AG04449 (cell line): ENCODE data around the gene RNH1.

Source experiments
- CTCF ChIA-PET: fragments of 350-600 bp; formaldehyde crosslinking; extraction: SDS; loops from one replicate; lab custom pipeline; 2021; ENCODE audit warnings: antibody characterized with exemption; lab: Yijun Ruan, JAX
- POLR2A ChIA-PET: fragments of 400-600, 350-600 bp; formaldehyde crosslinking; extraction: SDS; loops from one replicate; lab custom pipeline; 2020; ENCODE audit warnings: antibody characterized with exemption, inconsistent platforms; lab: Yijun Ruan, JAX
- DNase-seq: peaks from one replicate; pipeline ENCODE4 v3.0.0-alpha.2; 2010; ENCODE audit warnings: low read depth, low spot score
- H3K4me3 ChIP-seq: 2 replicates; pipeline ENCODE4 v1.5.1; 2011; ENCODE audit warnings: low read depth, mild to moderate bottlenecking, control low read depth, low read length
- CTCF ChIP-seq: IDR thresholded peaks from one replicate; pipeline ENCODE4 v1.5.1; 2011; ENCODE audit warnings: mild to moderate bottlenecking, moderate library complexity, low read length, control low read depth, inconsistent platforms; ENCODE audit not compliant: insufficient read depth; ENCODE audit errors: missing control alignments

Gene RNH1

DNA sequence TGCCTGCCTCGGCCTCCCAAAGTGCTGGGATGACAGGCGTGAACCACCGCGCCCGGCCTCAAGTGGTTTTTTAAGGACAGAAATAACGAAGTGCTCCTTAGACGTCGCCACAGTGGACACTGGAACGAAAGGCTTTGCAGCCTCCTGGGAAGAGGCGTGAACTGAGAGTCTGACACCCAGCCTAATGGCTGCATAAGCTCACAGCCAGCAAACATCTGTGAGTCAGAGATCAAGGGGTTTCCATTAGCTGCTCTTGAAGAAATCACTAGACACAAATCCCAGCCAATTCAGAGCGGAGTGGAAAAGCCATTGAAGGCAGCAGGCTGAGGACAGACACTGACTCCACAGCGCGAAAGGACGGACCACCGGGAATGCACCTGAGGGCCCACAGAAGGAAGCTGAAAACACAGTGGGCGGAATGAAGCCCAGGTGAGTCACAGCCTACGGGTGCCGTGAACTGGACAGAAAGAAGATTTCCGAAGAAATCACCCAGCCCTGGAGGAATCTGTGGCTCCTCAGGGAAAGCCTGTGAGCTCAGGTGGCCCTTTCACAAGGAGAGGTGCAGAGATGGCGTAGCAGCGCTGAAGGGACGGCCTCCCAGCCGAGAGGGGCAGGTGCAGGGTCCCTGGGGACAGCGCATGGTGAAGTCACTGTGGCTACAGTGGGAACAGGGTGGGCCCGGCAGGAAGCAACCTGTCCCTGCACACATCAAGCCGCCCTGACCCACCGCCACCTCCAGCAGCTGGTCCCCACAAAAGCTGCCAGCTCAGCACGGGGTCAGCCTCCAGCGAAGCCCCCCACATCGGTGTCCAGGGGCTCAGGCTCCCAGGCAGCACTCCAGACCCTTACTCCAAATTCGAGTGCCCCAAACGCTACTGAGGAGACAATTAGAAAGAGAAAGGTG is 41.9 kb upstream of the RNH1 start:
- TF ChIP-seq CTCF = no peak
- ChIA-PET CTCF (interaction anchor here (1.1 to 2.8 kb wide), 2 partner anchors 8 to 180 kb away, joined by 4 to 13 read pairs; no protein-coding TSS in a partner anchor), POLR2A (no interaction called here)
- H3K4me3 ChIP-seq = no peak overlapping the region
- DNase-seq = no peak

DNA sequence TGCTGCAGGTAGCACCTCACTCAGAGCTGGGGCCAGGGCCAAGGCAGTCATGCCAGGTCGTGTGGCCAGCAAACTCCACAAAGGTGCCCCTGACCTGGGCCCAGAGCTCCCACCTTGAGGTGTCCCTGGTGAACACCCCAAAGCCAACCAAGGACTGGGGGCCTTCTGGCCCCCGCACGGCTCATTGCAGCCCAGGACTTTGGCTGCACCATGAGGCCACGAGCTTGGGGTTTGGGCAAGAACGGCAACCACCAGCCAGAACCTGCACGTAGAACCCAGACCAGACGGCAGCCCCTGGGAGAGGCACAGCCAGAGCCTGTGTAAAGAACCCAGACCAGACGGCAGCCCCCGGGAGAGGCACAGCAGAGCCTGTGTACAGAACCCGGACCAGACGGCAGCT is 38.1 kb upstream of the RNH1 start:
- no peak overlapping the region for H3K4me3 ChIP-seq
- POLR2A ChIA-PET = interaction anchor here (1.5 kb wide), 1 partner anchor 264 kb away, joined by 3 read pairs; the partner anchor contains the start of gene RPLP2
- TF ChIP-seq CTCF = no peak
- CTCF ChIA-PET = interaction anchor here (1.6 to 4.3 kb wide), 2 partner anchors 10 to 26 kb away, joined by 4 to 26 read pairs; no protein-coding TSS in a partner anchor
- DNase-seq = no peak

- no peak overlapping the region for H3K4me3 ChIP-seq
- POLR2A ChIA-PET = no interaction called here
- DNase-seq = no peak
- CTCF ChIA-PET = interaction anchor here (1.6 to 4.3 kb wide), 2 partner anchors 10 to 26 kb away, joined by 4 to 26 read pairs; no protein-coding TSS in a partner anchor
- no peak for TF ChIP-seq CTCF
These were observed 37.8 kb upstream of the RNH1 start for GRCh38 chr11:544817-545166.

- POLR2A ChIA-PET = no interaction called here
- TF ChIP-seq CTCF = no peak
- CTCF ChIA-PET = interaction anchor here (1.6 kb wide), 1 partner anchor 13 kb away, joined by 5 read pairs; no protein-coding TSS in a partner anchor
- no peak for DNase-seq
- H3K4me3 ChIP-seq = no peak overlapping the region
These were observed 34.4 kb upstream of the RNH1 start for GRCh38 chr11:541433-541885.

GRCh38 chr11:540583-541432 is 33.8 kb upstream of the RNH1 start:
- H3K4me3 ChIP-seq = no peak overlapping the region
- ChIA-PET CTCF (interaction anchor here (1.6 kb wide), 1 partner anchor 14 kb away, joined by 5 read pairs; no protein-coding TSS in a partner anchor), POLR2A (no interaction called here)
- no peak for DNase-seq
- TF ChIP-seq CTCF = no peak
